Measurements from ENCODE around the gene CHRDL2.

Gene CHRDL2

GRCh38 chr11:74710281-74710938, 20.8 kb downstream of the CHRDL2 start:
- H3K4me1 Mint-ChIP-seq, result peaks cover 37% of the 10 kb centered on the region
- H3K36me3 Mint-ChIP-seq (ENCODE audit: low read depth), result no peaks in the 10 kb centered on the region
- H3K9me3 Mint-ChIP-seq, result no peaks in the 10 kb centered on the region
- no peak overlapping the region for H3K4me3 Mint-ChIP-seq
- TF ChIP-seq, protein P1, sequence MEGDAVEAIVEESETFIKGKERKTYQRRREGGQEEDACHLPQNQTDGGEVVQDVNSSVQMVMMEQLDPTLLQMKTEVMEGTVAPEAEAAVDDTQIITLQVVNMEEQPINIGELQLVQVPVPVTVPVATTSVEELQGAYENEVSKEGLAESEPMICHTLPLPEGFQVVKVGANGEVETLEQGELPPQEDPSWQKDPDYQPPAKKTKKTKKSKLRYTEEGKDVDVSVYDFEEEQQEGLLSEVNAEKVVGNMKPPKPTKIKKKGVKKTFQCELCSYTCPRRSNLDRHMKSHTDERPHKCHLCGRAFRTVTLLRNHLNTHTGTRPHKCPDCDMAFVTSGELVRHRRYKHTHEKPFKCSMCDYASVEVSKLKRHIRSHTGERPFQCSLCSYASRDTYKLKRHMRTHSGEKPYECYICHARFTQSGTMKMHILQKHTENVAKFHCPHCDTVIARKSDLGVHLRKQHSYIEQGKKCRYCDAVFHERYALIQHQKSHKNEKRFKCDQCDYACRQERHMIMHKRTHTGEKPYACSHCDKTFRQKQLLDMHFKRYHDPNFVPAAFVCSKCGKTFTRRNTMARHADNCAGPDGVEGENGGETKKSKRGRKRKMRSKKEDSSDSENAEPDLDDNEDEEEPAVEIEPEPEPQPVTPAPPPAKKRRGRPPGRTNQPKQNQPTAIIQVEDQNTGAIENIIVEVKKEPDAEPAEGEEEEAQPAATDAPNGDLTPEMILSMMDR (IDR thresholded peaks at IDR 0.05; ENCODE audit: unreplicated experiment in 3 of 3), result no peak
- peaks cover 13% of the 10 kb centered on the region for H3K27me3 Mint-ChIP-seq (ENCODE audit: low read depth)
- H3K27ac Mint-ChIP-seq, result peak overlapping the region; percentile 88 to 89 (median 88)

DNA sequence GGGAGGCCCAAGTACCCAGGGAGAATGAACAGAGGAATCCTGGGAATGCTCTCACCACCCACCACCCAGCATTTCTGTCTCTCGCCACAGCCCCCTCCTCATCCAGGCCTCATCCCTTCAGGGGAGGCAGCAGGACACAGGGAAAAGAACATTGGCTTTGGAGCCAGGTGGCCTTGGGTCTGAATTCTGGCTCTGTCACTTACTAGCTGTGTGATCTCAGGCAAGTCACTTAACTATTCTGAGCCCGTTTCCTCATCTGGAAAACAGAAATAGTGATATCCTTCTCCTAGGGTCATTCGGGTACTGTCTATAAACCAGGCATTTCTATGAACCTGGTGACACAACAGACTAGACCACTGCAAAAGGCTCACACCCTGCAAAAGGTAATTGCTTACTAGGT, 22.1 kb downstream of the CHRDL2 start:
- Mint-ChIP-seq H3K27me3 (ENCODE audit: low read depth) (peaks cover 5% of the 10 kb centered on the region), H3K36me3 (ENCODE audit: low read depth) (no peaks in the 10 kb centered on the region), H3K4me3 (no peak overlapping the region), H3K4me1 (peaks cover 37% of the 10 kb centered on the region), H3K27ac (peak overlapping the region; percentile 73 to 88 (median 81)), H3K9me3 (no peaks in the 10 kb centered on the region)
- TF ChIP-seq, protein P1 (IDR thresholded peaks at IDR 0.05; ENCODE audit: unreplicated experiment in 3 of 3), result no peak

GRCh38 chr11:74707602-74708510, 23.4 kb downstream of the CHRDL2 start:
- TF ChIP-seq, protein P1 (IDR thresholded peaks at IDR 0.05; ENCODE audit: unreplicated experiment in 3 of 3), result no peak
- peaks cover 29% of the 10 kb centered on the region for H3K4me1 Mint-ChIP-seq
- no peaks in the 10 kb centered on the region for H3K9me3 Mint-ChIP-seq
- no peak overlapping the region for H3K4me3 Mint-ChIP-seq
- H3K36me3 Mint-ChIP-seq (ENCODE audit: low read depth), result no peaks in the 10 kb centered on the region
- H3K27me3 Mint-ChIP-seq (ENCODE audit: low read depth), result peaks cover 11% of the 10 kb centered on the region
- no peak overlapping the region for H3K27ac Mint-ChIP-seq

DNA sequence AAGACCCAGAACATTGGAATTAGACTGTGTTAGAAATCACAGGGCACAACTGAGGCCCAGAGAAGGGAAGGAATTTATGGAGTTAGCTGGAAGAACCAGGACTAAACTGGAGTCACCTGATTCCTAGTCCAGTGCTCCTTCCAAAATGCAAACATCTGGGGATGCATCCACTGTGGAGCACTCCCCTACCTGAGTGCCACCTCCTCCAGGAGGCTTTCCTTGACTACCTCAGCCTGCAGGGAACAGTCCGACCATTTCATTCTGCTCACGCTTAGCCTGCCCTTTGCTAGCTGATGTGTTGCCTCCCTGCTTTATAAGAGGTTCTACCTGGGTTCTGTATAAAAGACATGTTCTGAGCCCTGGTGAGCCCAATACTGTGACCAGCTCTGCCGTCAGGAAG, 24.0 kb downstream of the CHRDL2 start:
- TF ChIP-seq, protein P1 (IDR thresholded peaks at IDR 0.05; ENCODE audit: unreplicated experiment in 3 of 3), result no peak
- Mint-ChIP-seq H3K4me1 (peaks cover 29% of the 10 kb centered on the region), H3K4me3 (no peak overlapping the region)

DNA sequence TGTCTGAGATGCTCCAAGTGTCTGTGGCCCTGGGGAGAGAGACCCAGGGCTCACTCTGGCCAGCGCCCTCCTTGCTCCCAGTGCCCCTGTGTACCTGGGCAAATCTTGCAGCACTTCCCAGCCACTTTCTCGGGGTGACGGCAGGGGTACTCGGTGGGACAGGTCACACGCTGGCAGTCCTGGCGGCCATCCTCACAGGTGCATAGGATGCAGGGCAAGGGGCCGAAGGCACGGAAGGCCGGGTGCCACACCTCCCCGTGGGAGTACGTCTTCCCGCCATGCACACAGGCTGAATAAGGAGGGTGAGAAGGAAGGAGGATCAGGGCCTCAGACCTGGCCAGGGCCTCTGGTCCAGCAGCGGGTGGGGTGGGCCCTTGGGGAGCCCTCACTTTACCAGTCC, 28.0 kb downstream of the CHRDL2 start:
- H3K9me3 Mint-ChIP-seq, result no peaks in the 10 kb centered on the region
- H3K36me3 Mint-ChIP-seq (ENCODE audit: low read depth), result no peaks in the 10 kb centered on the region
- peaks cover 19% of the 10 kb centered on the region for H3K27me3 Mint-ChIP-seq (ENCODE audit: low read depth)
- TF ChIP-seq, protein P1 (IDR thresholded peaks at IDR 0.05; ENCODE audit: unreplicated experiment in 3 of 3), result no peak
- peaks cover 23% of the 10 kb centered on the region for H3K4me1 Mint-ChIP-seq
- no peak overlapping the region for H3K4me3 Mint-ChIP-seq
- H3K27ac Mint-ChIP-seq, result no peak overlapping the region

More for the DNA sequence above, 24.0 kb downstream of the CHRDL2 start:
- Mint-ChIP-seq H3K36me3 (ENCODE audit: low read depth) (no peaks in the 10 kb centered on the region), H3K27me3 (ENCODE audit: low read depth) (peaks cover 11% of the 10 kb centered on the region), H3K9me3 (no peaks in the 10 kb centered on the region), H3K27ac (no peak overlapping the region)

All from nephron (organoid).